ENCODE results near the gene AK9. TPM values are rescaled to one million over a fixed set of nuclear protein-coding genes. Genes with fewer than 3 reads are reported as not detected.

Gene AK9
- polyA plus RNA-seq, 1 of the 3 experiments (the other 2 are of a cell fraction) = 0.76 TPM

DNA sequence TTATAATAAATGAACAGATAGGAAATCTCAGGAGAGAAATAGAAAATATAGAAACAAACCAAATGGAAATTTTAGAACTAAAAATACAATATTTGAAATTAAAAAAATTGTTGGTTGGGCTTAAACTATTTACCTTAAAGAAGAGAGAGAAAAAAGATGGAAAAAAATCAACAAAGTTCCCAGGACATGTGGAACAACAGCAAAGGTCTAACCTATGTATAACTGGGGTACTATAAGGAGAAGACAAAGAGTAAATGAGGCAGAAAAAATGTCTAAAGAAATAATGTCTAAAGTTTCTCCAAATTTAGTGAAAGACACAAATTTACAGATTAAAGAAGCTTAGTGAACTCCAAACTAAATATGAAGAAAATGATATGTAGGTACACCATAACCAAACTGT is 166.9 kb downstream of the AK9 start:
- POLR2A ChIA-PET = no interaction called here
- H3K27me3 ChIP-seq (ENCODE audit: insufficient read depth) = no peaks in the 10 kb centered on the region
- H3F3A ChIP-seq (replicated peaks; ENCODE audit: insufficient read depth) = no peaks in the 10 kb centered on the region
- no peak for DNase-seq
- TF ChIP-seq EZH2phosphoT487 (IDR thresholded peaks at IDR 0.05; ENCODE audit: borderline replicate concordance, low read depth) = no peak
- TF ChIP-seq JUND (IDR thresholded peaks at IDR 0.05) = no peak
- TF ChIP-seq RXRA (IDR thresholded peaks at IDR 0.05; ENCODE audit: borderline replicate concordance, low read depth) = no peak
- TF ChIP-seq, protein P1, sequence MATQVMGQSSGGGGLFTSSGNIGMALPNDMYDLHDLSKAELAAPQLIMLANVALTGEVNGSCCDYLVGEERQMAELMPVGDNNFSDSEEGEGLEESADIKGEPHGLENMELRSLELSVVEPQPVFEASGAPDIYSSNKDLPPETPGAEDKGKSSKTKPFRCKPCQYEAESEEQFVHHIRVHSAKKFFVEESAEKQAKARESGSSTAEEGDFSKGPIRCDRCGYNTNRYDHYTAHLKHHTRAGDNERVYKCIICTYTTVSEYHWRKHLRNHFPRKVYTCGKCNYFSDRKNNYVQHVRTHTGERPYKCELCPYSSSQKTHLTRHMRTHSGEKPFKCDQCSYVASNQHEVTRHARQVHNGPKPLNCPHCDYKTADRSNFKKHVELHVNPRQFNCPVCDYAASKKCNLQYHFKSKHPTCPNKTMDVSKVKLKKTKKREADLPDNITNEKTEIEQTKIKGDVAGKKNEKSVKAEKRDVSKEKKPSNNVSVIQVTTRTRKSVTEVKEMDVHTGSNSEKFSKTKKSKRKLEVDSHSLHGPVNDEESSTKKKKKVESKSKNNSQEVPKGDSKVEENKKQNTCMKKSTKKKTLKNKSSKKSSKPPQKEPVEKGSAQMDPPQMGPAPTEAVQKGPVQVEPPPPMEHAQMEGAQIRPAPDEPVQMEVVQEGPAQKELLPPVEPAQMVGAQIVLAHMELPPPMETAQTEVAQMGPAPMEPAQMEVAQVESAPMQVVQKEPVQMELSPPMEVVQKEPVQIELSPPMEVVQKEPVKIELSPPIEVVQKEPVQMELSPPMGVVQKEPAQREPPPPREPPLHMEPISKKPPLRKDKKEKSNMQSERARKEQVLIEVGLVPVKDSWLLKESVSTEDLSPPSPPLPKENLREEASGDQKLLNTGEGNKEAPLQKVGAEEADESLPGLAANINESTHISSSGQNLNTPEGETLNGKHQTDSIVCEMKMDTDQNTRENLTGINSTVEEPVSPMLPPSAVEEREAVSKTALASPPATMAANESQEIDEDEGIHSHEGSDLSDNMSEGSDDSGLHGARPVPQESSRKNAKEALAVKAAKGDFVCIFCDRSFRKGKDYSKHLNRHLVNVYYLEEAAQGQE (IDR thresholded peaks at IDR 0.05; ENCODE audit: low read depth, low read length) = no peak
- TF ChIP-seq MEF2A (IDR thresholded peaks at IDR 0.05; ENCODE audit: borderline replicate concordance, low read depth) = no peak
- no peak for TF ChIP-seq MXI1 (IDR thresholded peaks at IDR 0.05; ENCODE audit: low read depth, low read length)
- no peak overlapping the region for H3K9ac ChIP-seq
- no peaks in the 10 kb centered on the region for H3K9me2 ChIP-seq
- no peak overlapping the region for H3K27ac ChIP-seq (ENCODE audit: low read depth in 2 of 2, low read length in 1 of 2)
- peaks cover 10% of the 10 kb centered on the region; the same call in 1 of the 2 replicates for H3K9me3 ChIP-seq
- CTCF ChIA-PET = no interaction called here
- H4K20me1 ChIP-seq (ENCODE audit: insufficient read depth) = no peaks in the 10 kb centered on the region
- no peaks in the 10 kb centered on the region for H3K4me1 ChIP-seq (ENCODE audit: control insufficient read depth in 1 of 2, insufficient read depth in 2 of 2, low read depth in 1 of 2, low read length in 1 of 2)
- no peak overlapping the region for H3K4me3 ChIP-seq (ENCODE audit: low read depth in 2 of 2, low read length in 1 of 2)
- H3K36me3 ChIP-seq (replicated peaks in 1 of 2; ENCODE audit: control insufficient read depth in 1 of 2, insufficient read depth in 2 of 2, low read length in 1 of 2) = no peaks in the 10 kb centered on the region
- no peak overlapping the region for H2AFZ ChIP-seq (ENCODE audit: low read depth)
- no peaks in the 10 kb centered on the region for H3K79me2 ChIP-seq (ENCODE audit: insufficient read depth)
- no peak overlapping the region for H3K4me2 ChIP-seq

DNA sequence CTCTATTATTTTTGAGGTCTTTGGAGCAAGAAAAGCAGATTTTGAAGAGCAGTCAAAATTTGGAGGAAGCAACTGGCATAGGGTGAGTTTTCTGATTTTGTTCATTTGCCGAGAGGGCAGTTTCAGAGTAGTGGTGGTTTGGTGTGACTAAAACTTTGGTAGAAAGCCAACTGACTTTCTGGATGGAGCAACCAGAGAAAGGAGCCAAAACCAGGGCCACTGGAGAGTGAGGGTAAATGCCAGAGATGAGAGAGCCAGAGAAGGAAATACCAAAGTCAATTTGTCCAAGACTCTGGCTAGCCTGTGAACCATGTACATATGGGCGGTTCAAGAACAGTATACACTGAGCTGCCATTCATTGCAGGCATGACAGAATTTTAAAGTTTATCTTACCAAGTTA is 167.5 kb downstream of the AK9 start:
- Histone ChIP-seq H3K27ac (ENCODE audit: low read depth in 2 of 2, low read length in 1 of 2) (no peak overlapping the region), H3K9me3 (peaks cover 10% of the 10 kb centered on the region; the same call in 1 of the 2 replicates), H3K4me3 (ENCODE audit: low read depth in 2 of 2, low read length in 1 of 2) (no peak overlapping the region), H3K9me2 (no peaks in the 10 kb centered on the region), H2AFZ (ENCODE audit: low read depth) (no peak overlapping the region), H3K27me3 (ENCODE audit: insufficient read depth) (no peaks in the 10 kb centered on the region), H3K4me2 (no peak overlapping the region), H3K79me2 (ENCODE audit: insufficient read depth) (no peaks in the 10 kb centered on the region), H3K9ac (no peak overlapping the region), H3K36me3 (replicated peaks in 1 of 2; ENCODE audit: control insufficient read depth in 1 of 2, insufficient read depth in 2 of 2, low read length in 1 of 2) (no peaks in the 10 kb centered on the region), H3K4me1 (ENCODE audit: control insufficient read depth in 1 of 2, insufficient read depth in 2 of 2, low read depth in 1 of 2, low read length in 1 of 2) (no peaks in the 10 kb centered on the region), H3F3A (replicated peaks; ENCODE audit: insufficient read depth) (no peaks in the 10 kb centered on the region), H4K20me1 (ENCODE audit: insufficient read depth) (no peaks in the 10 kb centered on the region)
- no peak for DNase-seq
- no peak for TF ChIP-seq MXI1 (IDR thresholded peaks at IDR 0.05; ENCODE audit: low read depth, low read length)
- TF ChIP-seq, protein P2, sequence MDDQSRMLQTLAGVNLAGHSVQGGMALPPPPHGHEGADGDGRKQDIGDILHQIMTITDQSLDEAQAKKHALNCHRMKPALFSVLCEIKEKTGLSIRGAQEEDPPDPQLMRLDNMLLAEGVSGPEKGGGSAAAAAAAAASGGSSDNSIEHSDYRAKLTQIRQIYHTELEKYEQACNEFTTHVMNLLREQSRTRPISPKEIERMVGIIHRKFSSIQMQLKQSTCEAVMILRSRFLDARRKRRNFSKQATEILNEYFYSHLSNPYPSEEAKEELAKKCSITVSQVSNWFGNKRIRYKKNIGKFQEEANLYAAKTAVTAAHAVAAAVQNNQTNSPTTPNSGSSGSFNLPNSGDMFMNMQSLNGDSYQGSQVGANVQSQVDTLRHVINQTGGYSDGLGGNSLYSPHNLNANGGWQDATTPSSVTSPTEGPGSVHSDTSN (IDR thresholded peaks at IDR 0.05) = no peak
- no peak for TF ChIP-seq SMC3 (IDR thresholded peaks at IDR 0.05; ENCODE audit: low read depth, low read length)
- 62% methylated on average over 2 of the region's 2 CpGs for WGBS (ENCODE audit: low lambda C conversion rate)
- ChIA-PET POLR2A (no interaction called here), CTCF (no interaction called here)
